OCI-LY3 (cell line): ENCODE results near the gene ANK2.

Source experiments
- H2AFZ ChIP-seq: fragments of 200-600, 300-600 bp; shearing (Covaris generic); 2 replicates; pipeline ENCODE4 v1.6.0; 2014; ENCODE audit warnings: antibody characterized with exemption, low read depth, low read length
- H3K27ac ChIP-seq: fragments of 200-600, 300-600 bp; sonication (generic); 2 replicates; pipeline ENCODE4 v1.5.1; 2014; ENCODE audit warnings: mild to moderate bottlenecking, low read length, moderate library complexity, mixed read lengths
- H3K27me3 ChIP-seq: fragments of 200-600, 300-600 bp; sonication (generic); 2 replicates; pipeline ENCODE4 v1.6.1; 2014; ENCODE audit warnings: low read depth, low read length, mixed read lengths
- H3K36me3 ChIP-seq: fragments of 200-600, 300-600 bp; sonication (generic); replicated peaks from 2 replicates; pipeline ENCODE3; 2014; ENCODE audit warnings: low read depth, low read length, mixed read lengths
- H3K4me1 ChIP-seq: fragments of 300-600, 200-600 bp; sonication (generic); 2 replicates; pipeline ENCODE4 v1.6.1; 2014; ENCODE audit warnings: low read length, mixed read lengths
- H3K4me2 ChIP-seq: fragments of 200-600, 300-600 bp; sonication (generic); 2 replicates; pipeline ENCODE4 v1.6.1; 2014; ENCODE audit warnings: low read length, mixed read lengths
- H3K4me3 ChIP-seq: fragments of 300-600, 200-600 bp; sonication (generic); 2 replicates; pipeline ENCODE4 v1.5.1; 2014; ENCODE audit warnings: antibody characterized with exemption, mild to moderate bottlenecking, low read length, moderate library complexity
- H3K79me2 ChIP-seq: fragments of 300-600, 200-600 bp; shearing (Covaris generic); 2 replicates; pipeline ENCODE4 v1.6.1; 2014; ENCODE audit warnings: mild to moderate bottlenecking, low read length, mixed read lengths
- H3K9ac ChIP-seq: fragments of 300-600, 200-600 bp; shearing (Covaris generic); 2 replicates; pipeline ENCODE4 v1.6.0; 2014; ENCODE audit warnings: mild to moderate bottlenecking, low read length, moderate library complexity
- H3K9me3 ChIP-seq: fragments of 200-600, 300-600 bp; shearing (Covaris generic); 2 replicates; pipeline ENCODE4 v1.6.1; 2014; ENCODE audit warnings: low read length, mixed read lengths; ENCODE audit not compliant: insufficient read depth
- H4K20me1 ChIP-seq: fragments of 200-600, 300-600 bp; sonication (generic); 2 replicates; pipeline ENCODE4 v1.6.1; 2016; ENCODE audit warnings: low read length, mixed read lengths; ENCODE audit not compliant: insufficient read depth
- CTCF ChIP-seq: fragments of 200-600, 300-600 bp; sonication (generic); IDR thresholded peaks from 2 replicates; pipeline ENCODE4 v1.5.1; 2014; ENCODE audit warnings: antibody characterized with exemption, low read length, low read depth
- EZH2phosphoT487 ChIP-seq: fragments of 200-600 bp; shearing (Covaris generic); IDR thresholded peaks from 2 replicates; pipeline ENCODE4 v1.6.1; 2018; ENCODE audit warnings: antibody characterized with exemption, mixed run types, low read depth

Gene ANK2

GRCh38 chr4:113080624-113081023 is 31.2 kb downstream of the ANK2 start:
- Histone ChIP-seq H2AFZ (no peak overlapping the region), H3K79me2 (no peaks in the 10 kb centered on the region), H4K20me1 (no peaks in the 10 kb centered on the region), H3K36me3 (no peaks in the 10 kb centered on the region), H3K4me3 (no peak overlapping the region), H3K4me2 (no peak overlapping the region), H3K4me1 (no peaks in the 10 kb centered on the region), H3K9ac (no peak overlapping the region), H3K9me3 (no peaks in the 10 kb centered on the region), H3K27me3 (no peaks in the 10 kb centered on the region), H3K27ac (no peak overlapping the region)
- TF ChIP-seq CTCF: no peak
- TF ChIP-seq EZH2phosphoT487: no peak

GRCh38 chr4:113083346-113083745 is 33.9 kb downstream of the ANK2 start:
- H3K9ac ChIP-seq: no peak overlapping the region
- TF ChIP-seq EZH2phosphoT487: no peak
- no peak for TF ChIP-seq CTCF
- no peaks in the 10 kb centered on the region for H3K79me2 ChIP-seq
- no peaks in the 10 kb centered on the region for H3K9me3 ChIP-seq
- no peaks in the 10 kb centered on the region for H3K27me3 ChIP-seq
- no peak overlapping the region for H3K4me2 ChIP-seq
- H3K4me3 ChIP-seq: no peak overlapping the region
- H3K27ac ChIP-seq: no peak overlapping the region
- no peaks in the 10 kb centered on the region for H3K4me1 ChIP-seq
- no peaks in the 10 kb centered on the region for H3K36me3 ChIP-seq
- H2AFZ ChIP-seq: no peak overlapping the region
- H4K20me1 ChIP-seq: no peaks in the 10 kb centered on the region; the same call in 1 of the 2 replicates

GRCh38 chr4:113086172-113086695 is 36.8 kb downstream of the ANK2 start:
- Histone ChIP-seq H3K9ac (no peak overlapping the region), H3K27me3 (no peaks in the 10 kb centered on the region), H3K4me2 (no peak overlapping the region), H3K4me3 (no peak overlapping the region), H3K9me3 (no peaks in the 10 kb centered on the region), H2AFZ (no peak overlapping the region), H3K79me2 (no peaks in the 10 kb centered on the region), H4K20me1 (no peaks in the 10 kb centered on the region; the same call in 1 of the 2 replicates), H3K27ac (no peak overlapping the region), H3K36me3 (no peaks in the 10 kb centered on the region), H3K4me1 (no peaks in the 10 kb centered on the region)
- TF ChIP-seq CTCF (no peak), EZH2phosphoT487 (no peak)

GRCh38 chr4:113088050-113088449 is 38.6 kb downstream of the ANK2 start:
- Histone ChIP-seq H3K4me3 (no peak overlapping the region), H3K9ac (no peak overlapping the region), H2AFZ (no peak overlapping the region), H3K4me1 (no peaks in the 10 kb centered on the region), H3K79me2 (no peaks in the 10 kb centered on the region), H3K36me3 (no peaks in the 10 kb centered on the region), H3K9me3 (no peaks in the 10 kb centered on the region), H3K27me3 (no peaks in the 10 kb centered on the region), H4K20me1 (no peaks in the 10 kb centered on the region; the same call in 1 of the 2 replicates), H3K27ac (no peak overlapping the region), H3K4me2 (no peak overlapping the region)
- no peak for TF ChIP-seq EZH2phosphoT487
- TF ChIP-seq CTCF: no peak
